ENCODE results near the gene CCDC148. TPM values are rescaled to one million over a fixed set of nuclear protein-coding genes. Genes with fewer than 3 reads are reported as not detected.

The CCDC148 gene
- total and polyA plus RNA-seq, 10 of the 15 experiments (the other 5 are each of a cell fraction or from before 2014, with no cell fraction given): 0.07 to 0.30 (median 0.18) TPM; not detected in 7

GRCh38 chr2:158192515-158193443, 263.8 kb downstream of the CCDC148 start (continued):
- TF ChIP-seq BCL3 (IDR thresholded peaks at IDR 0.05; ENCODE audit: borderline replicate concordance, insufficient read depth, low read depth, low read length, poor library complexity, severe bottlenecking): no peak
- no peak for TF ChIP-seq FOXK2 (IDR thresholded peaks at IDR 0.05)
- TF ChIP-seq E4F1 (IDR thresholded peaks at IDR 0.05; ENCODE audit: borderline replicate concordance, partially characterized antibody): no peak
- TF ChIP-seq IKZF2 (IDR thresholded peaks at IDR 0.05): no peak
- TF ChIP-seq MTA3 (IDR thresholded peaks at IDR 0.05; ENCODE audit: borderline replicate concordance, low read length): no peak
- TF ChIP-seq SIN3A (IDR thresholded peaks at IDR 0.05; ENCODE audit: low read depth, low read length): no peak
